HG03520 (cell line): ENCODE results near the gene ARHGEF28.

Experiments used
- ATAC-seq: cut with Tn5 transposase; IDR thresholded peaks from one replicate; pipeline ENCODE4 v1.9.1; 2021; ENCODE audit warnings: mild to moderate bottlenecking, moderate library complexity; ENCODE audit not compliant: unreplicated experiment

Gene ARHGEF28

DNA sequence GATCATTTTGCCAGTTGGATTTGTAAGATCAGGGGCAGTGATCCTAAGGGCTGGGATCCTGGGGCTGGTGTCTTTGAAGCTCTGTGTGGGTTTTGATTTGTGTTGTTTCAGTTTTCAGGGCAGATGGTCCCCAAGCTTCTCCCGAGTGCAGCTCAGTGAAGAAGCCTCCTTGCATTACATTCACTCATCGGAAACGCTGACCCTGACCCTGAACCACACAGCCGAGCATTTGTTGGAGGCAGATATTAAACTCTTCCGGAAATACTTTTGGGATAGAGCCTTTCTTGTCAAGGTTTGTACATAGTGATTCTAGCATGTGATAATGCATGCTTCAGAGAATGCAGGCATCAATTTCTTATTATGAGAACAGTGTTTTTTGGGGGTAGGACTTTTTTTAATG lies 150.4 kb downstream of the ARHGEF28 start:
- no peak for ATAC-seq

DNA sequence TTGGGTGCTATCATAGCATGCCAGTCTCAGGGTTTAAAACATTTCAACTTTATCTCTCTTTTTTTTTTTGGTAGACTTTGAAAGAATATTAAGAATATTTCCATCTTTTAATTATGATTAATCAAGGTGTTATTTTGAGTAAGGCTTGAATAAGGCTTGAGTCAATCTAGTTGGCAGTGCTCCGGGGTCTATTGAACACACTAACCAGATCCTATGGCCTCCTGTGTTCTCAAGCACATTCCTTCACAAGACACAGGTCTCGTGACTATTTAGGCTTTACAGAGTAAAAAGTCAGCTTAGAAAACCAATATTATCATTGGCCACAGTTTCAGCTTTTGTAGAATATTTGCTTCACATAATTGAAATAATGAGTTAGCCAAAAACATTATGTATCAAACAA lies 151.2 kb downstream of the ARHGEF28 start:
- ATAC-seq: no peak

GRCh38 chr5:73780302-73781080 lies 154.5 kb downstream of the ARHGEF28 start:
- no peak for ATAC-seq

- ATAC-seq: no peak
These were observed 155.2 kb downstream of the ARHGEF28 start for GRCh38 chr5:73781107-73781768.

GRCh38 chr5:73783828-73784227 lies 157.8 kb downstream of the ARHGEF28 start:
- ATAC-seq: no peak

GRCh38 chr5:73786043-73786831 lies 160.2 kb downstream of the ARHGEF28 start:
- ATAC-seq: no peak

- no peak for ATAC-seq
These were observed 163.9 kb downstream of the ARHGEF28 start for GRCh38 chr5:73789851-73790281.

DNA sequence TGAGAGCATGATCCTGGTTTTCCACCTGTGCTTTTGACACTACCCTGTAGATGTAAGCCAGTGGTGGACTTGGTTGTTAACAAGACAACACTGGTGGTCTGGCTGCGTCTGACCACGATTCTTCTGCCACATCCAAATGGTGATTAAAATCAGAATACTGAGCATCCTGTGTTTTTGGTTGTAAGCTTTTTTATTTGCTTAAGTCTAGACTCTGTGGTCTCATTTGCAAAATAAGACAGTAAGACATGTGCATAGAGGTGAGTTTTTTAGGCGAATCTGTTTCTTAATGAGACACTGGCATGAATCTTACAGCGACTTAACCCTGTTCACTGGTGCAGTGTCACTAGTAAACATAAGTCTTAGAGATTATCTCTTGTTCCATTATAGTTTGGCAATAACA lies 165.4 kb downstream of the ARHGEF28 start:
- no peak for ATAC-seq

GRCh38 chr5:73792687-73793320 lies 166.8 kb downstream of the ARHGEF28 start:
- ATAC-seq: no peak

DNA sequence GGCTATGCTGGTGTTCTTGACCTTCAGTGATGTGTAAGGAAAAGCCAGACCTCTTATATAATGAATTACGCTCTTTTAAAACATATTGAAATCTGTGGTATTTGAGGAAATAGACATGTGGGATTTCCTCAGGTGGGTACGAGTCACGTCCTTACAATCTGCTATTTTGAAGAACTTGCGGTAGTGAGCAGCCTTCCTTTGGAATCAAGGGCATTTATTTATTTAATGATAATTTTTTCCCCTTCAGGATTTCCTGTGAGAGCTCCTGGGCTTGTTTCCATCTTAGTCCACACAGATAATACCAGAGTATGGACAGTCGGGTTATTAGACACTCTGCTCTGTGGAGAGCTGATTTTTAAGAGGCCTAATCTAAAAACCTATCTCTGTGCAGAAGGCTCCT lies 167.9 kb downstream of the ARHGEF28 start:
- no peak for ATAC-seq

GRCh38 chr5:73796164-73797131 lies 170.5 kb downstream of the ARHGEF28 start:
- ATAC-seq: no peak

DNA sequence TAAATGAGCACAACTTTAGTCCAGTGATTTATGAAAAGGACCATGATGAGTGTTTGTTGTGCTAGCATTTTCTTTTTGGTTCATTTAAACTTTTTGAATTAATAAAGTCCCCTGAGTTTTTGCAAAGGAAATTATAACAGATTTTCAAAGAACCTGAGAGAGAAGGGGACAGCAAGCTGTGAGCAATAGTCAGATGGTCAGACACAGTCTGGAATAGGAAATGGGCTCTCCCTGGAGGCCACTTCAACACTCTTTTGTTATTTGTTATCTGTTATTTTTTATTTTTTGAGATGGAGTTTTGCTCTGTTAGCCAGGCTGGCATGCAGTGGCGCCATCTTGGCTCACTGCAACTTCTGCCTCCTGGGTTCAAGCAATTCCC lies 171.1 kb downstream of the ARHGEF28 start:
- no peak for ATAC-seq

- ATAC-seq: no peak
These were observed 173.5 kb downstream of the ARHGEF28 start for GRCh38 chr5:73799401-73799972.

GRCh38 chr5:73801686-73802085 lies 175.7 kb downstream of the ARHGEF28 start:
- no peak for ATAC-seq

DNA sequence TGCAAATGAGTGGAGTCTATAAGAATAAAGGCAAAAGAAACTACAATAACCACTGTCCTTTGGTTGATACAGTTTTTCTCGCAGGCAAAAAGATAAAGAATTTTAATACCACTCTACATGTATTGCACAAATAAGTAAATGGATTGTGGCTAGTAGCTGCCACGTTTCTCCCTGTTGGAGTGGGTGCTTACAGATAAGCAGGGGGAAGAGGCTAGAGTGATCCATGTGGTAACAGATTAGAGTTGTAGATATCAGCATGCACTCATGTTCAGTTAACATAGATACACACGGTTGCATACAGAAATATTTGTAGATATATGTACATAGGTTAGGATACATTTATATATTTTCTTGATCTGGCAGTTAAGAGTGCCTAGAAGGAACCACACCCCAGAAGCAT lies 179.5 kb downstream of the ARHGEF28 start:
- ATAC-seq: no peak

- no peak for ATAC-seq
These were observed 182.9 kb downstream of the ARHGEF28 start for GRCh38 chr5:73808911-73809310.

DNA sequence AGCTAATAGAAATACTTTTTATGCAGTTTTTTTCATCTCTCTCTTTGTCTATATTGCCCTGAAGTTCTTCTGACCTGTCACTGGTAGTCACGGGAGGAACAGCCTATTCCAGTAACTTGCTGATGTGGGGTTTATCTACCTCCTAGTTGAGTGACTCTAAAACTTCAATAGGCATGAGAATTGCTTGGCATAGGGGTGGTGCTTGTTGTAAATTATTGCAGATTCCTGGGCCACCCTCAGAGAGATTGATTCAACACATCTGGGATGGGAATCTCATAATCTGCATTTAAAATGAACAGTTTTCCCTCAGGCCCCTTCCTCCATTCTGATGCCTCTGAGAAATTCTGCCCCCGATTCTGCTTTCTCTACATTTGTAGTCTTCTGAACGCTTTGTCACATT lies 184.4 kb downstream of the ARHGEF28 start:
- no peak for ATAC-seq

- no peak for ATAC-seq
These were observed 186.5 kb downstream of the ARHGEF28 start for GRCh38 chr5:73812457-73812856.

GRCh38 chr5:73812962-73813588 lies 187.1 kb downstream of the ARHGEF28 start:
- no peak for ATAC-seq
